WERI-Rb-1 (cell line): ENCODE data around the gene PLXDC1.

Experiments
- DNase-seq: peaks from one replicate; pipeline ENCODE4 v3.0.0-alpha.2; 2020
- H3K27ac ChIP-seq: fragments of 250-450 bp; sonication (Bioruptor Pico); 2 replicates; pipeline ENCODE4 v1.5.1; 2020; ENCODE audit warnings: mild to moderate bottlenecking, moderate library complexity
- H3K27me3 ChIP-seq: fragments of 250-450 bp; sonication (Bioruptor Pico); 2 replicates; pipeline ENCODE4 v1.5.1; 2021; ENCODE audit warnings: mild to moderate bottlenecking, low read depth, moderate library complexity; ENCODE audit not compliant: insufficient read depth, severe bottlenecking
- H3K36me3 ChIP-seq: fragments of 250-450 bp; sonication (Bioruptor Pico); 2 replicates; pipeline ENCODE4 v1.5.1; 2020; ENCODE audit warnings: mild to moderate bottlenecking, moderate library complexity
- H3K4me3 ChIP-seq: 2 replicates; pipeline ENCODE4 v1.5.1; 2011; ENCODE audit warnings: low read depth, mild to moderate bottlenecking, control low read depth, low read length
- H3K9me3 ChIP-seq: fragments of 250-450 bp; sonication (Bioruptor Pico); 2 replicates; pipeline ENCODE4 v1.5.1; 2021; ENCODE audit warnings: mild to moderate bottlenecking, moderate library complexity; ENCODE audit not compliant: severe bottlenecking
- CTCF ChIP-seq: IDR thresholded peaks from 2 replicates; pipeline ENCODE4 v1.5.1; 2011; ENCODE audit warnings: low read depth, mild to moderate bottlenecking, control low read depth, inconsistent platforms, low read length

PLXDC1 gene

GRCh38 chr17:39080421-39081078 lies 70.9 kb downstream of the PLXDC1 start:
- peaks cover 2% of the 10 kb centered on the region; the same call in 1 of the 2 replicates for H3K36me3 ChIP-seq
- peak overlapping the region; percentile 68 for H3K27ac ChIP-seq
- H3K27me3 ChIP-seq, result no peaks in the 10 kb centered on the region
- no peak for TF ChIP-seq CTCF
- no peak overlapping the region; the same call in 1 of the 2 replicates for H3K4me3 ChIP-seq
- H3K9me3 ChIP-seq, result no peaks in the 10 kb centered on the region
- peak; percentile 89 for DNase-seq

GRCh38 chr17:39079836-39080235 lies 71.6 kb downstream of the PLXDC1 start:
- no peaks in the 10 kb centered on the region for H3K27me3 ChIP-seq
- peak overlapping the region; percentile 68 for H3K27ac ChIP-seq
- DNase-seq, result peak; percentile 61
- no peak for TF ChIP-seq CTCF
- no peak overlapping the region for H3K4me3 ChIP-seq
- H3K9me3 ChIP-seq, result no peaks in the 10 kb centered on the region
- peaks cover 4% of the 10 kb centered on the region; the same call in 1 of the 2 replicates for H3K36me3 ChIP-seq

- Histone ChIP-seq H3K9me3 (no peaks in the 10 kb centered on the region), H3K36me3 (peaks cover 4% of the 10 kb centered on the region), H3K27me3 (no peaks in the 10 kb centered on the region), H3K4me3 (no peak overlapping the region), H3K27ac (no peak overlapping the region)
- no peak for DNase-seq
- peak; percentile 52; the same call in 1 of the 2 replicates for TF ChIP-seq CTCF
Observed at GRCh38 chr17:39077866-39078265, 73.6 kb downstream of the PLXDC1 start.

GRCh38 chr17:39077252-39077651 lies 74.2 kb downstream of the PLXDC1 start:
- Histone ChIP-seq H3K36me3 (peaks cover 4% of the 10 kb centered on the region), H3K27me3 (no peaks in the 10 kb centered on the region), H3K4me3 (no peak overlapping the region), H3K9me3 (no peaks in the 10 kb centered on the region), H3K27ac (no peak overlapping the region)
- DNase-seq, result no peak
- no peak for TF ChIP-seq CTCF

GRCh38 chr17:39074676-39075075 lies 76.8 kb downstream of the PLXDC1 start:
- no peak for TF ChIP-seq CTCF
- no peak for DNase-seq

GRCh38 chr17:39073916-39074315 lies 77.5 kb downstream of the PLXDC1 start:
- Histone ChIP-seq H3K36me3 (peaks cover 4% of the 10 kb centered on the region), H3K9me3 (no peaks in the 10 kb centered on the region), H3K27me3 (no peaks in the 10 kb centered on the region), H3K4me3 (no peak overlapping the region), H3K27ac (peak overlapping the region; percentile 49)
- no peak for TF ChIP-seq CTCF
- no peak for DNase-seq

More at GRCh38 chr17:39074676-39075075, 76.8 kb downstream of the PLXDC1 start:
- Histone ChIP-seq H3K9me3 (no peaks in the 10 kb centered on the region), H3K36me3 (peaks cover 4% of the 10 kb centered on the region), H3K4me3 (no peak overlapping the region), H3K27ac (no peak overlapping the region; the same call in 1 of the 2 replicates), H3K27me3 (no peaks in the 10 kb centered on the region)
